ENCODE data around the gene NPB.
A peak's percentile ranks its signal among the peaks of the same experiment; 100 is the strongest.

NPB gene

DNA sequence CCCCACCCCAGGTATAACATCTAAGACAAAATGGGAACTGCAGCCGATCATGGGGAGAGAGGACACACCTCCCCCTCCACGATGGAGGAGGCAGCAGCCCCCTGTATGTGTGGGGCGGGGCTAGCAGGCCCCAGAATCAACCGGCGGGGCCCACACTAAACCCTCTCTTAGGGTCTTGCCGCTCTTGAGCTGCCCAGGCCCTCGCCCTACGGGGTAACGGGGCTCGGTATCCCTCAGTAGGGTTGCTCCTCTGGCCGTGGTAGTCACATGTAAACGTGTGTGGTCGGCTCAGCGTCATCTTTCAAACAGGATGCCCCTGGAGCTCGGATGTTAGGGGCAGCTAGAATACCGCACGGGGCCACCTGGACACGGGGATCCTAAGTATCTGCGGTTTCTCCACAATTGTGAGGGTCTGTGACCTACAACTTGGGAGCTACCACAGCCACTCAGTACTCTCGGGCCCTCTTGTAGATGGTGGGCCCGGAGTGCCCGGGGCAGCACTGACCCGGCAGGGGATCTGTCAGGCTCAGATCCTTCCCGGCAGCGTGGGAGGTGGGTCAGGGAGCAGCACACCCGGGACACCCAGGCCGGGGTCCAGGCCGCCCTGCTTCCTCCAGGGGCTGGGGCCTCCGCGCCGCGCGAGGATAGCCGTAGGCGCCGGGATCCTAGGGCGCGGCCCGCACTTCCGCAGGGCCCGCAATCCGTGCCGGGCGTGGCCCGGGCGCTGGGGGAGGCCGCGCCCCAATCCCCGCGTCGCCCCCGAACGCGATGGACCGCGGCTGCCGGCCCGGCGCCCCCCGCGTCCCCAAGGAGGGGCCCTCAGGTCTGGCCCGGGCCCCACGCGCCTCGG, 31.7 kb upstream of the NPB start:
- peak; percentile 69 for DNase-seq (ENCODE audit: low read depth)
- TF ChIP-seq, protein P1, sequence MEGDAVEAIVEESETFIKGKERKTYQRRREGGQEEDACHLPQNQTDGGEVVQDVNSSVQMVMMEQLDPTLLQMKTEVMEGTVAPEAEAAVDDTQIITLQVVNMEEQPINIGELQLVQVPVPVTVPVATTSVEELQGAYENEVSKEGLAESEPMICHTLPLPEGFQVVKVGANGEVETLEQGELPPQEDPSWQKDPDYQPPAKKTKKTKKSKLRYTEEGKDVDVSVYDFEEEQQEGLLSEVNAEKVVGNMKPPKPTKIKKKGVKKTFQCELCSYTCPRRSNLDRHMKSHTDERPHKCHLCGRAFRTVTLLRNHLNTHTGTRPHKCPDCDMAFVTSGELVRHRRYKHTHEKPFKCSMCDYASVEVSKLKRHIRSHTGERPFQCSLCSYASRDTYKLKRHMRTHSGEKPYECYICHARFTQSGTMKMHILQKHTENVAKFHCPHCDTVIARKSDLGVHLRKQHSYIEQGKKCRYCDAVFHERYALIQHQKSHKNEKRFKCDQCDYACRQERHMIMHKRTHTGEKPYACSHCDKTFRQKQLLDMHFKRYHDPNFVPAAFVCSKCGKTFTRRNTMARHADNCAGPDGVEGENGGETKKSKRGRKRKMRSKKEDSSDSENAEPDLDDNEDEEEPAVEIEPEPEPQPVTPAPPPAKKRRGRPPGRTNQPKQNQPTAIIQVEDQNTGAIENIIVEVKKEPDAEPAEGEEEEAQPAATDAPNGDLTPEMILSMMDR (conservative IDR thresholded peaks at IDR 0.05; ENCODE audit: control insufficient read depth, insufficient read depth, low read depth, low read length), result no peak
- peak overlapping the region; percentile 76 for H3K4me3 ChIP-seq (ENCODE audit: control insufficient read depth, low read depth, low read length)

DNA sequence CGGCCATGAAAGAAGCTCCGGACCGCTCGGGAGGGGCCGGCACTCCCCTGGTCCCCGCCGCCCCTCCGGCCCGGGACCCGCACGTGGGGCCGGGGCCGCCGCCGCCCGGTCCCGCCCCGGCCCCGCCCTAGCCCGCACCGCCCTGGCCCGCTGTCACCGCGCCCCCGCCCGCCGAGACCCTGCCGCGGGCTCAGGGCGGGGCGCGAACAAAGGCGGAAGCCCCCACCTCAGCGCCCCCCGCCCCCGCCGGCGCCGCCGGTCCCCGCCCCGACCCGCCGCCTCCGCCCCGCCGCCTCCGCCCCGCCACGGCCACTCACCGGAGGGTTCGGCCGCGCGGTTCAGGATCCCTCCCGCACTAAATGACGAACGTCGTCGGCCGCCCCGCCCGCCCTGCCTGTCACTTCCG, 31.1 kb upstream of the NPB start, which contains the start of gene ARHGDIA:
TSS of gene ARHGDIA (minus strand) at position 357 of the 406 bp plus-strand sequence. CDS start 1,407 bp downstream, outside the sequence.
- peak; percentile 4 for DNase-seq (ENCODE audit: low read depth)
- peak within 1 kb of the TSS; percentile 76 for H3K4me3 ChIP-seq (ENCODE audit: control insufficient read depth, low read depth, low read length)
- TF ChIP-seq, protein P1 (conservative IDR thresholded peaks at IDR 0.05; ENCODE audit: control insufficient read depth, insufficient read depth, low read depth, low read length), result no peak

DNA sequence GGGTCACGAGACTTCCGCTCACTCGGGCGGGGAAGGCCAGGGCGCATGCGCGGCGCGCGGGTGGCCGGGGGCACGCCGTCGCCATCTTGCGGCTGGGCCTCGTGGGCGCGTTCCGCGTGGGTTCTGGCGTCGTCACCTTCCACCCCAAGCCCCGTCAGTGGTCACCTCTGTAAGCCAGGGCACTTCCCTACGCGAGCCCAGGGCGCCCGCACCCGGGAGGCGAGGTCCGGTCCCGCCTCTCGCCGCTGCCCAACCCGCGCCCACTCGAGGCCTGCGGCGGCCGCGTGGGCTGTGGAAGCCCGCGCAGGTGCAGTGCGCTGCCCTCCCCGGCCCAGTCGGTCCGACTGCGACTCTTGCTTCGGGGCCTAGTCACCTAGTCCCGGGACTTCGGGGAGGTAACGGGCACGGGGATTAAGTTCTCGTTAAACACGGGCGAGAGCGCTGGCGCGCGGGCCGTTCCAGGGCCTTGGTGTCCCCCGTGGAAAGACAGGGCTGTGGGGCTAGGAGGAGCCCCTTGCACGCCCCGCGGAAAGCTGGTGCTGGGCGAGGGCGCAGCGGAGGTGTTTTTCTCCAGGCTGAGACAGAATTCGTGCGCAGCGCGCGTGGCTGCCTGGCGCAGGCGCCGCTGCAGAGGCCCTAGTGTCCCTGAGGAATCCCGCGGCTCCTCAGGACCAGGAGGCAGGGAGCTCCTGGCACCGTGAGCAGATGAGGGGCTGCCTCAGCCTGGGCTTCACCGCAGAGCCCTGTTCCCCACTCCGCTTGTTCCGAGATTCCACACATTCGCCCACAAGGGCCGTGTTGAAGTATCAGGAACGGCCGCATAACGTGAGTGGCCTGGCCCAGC, 30.4 kb upstream of the NPB start:
- TF ChIP-seq, protein P1 (conservative IDR thresholded peaks at IDR 0.05; ENCODE audit: control insufficient read depth, insufficient read depth, low read depth, low read length), result no peak
- H3K4me3 ChIP-seq (ENCODE audit: control insufficient read depth, low read depth, low read length), result peak overlapping the region; percentile 64
- DNase-seq (ENCODE audit: low read depth), result peak; percentile 83

DNA sequence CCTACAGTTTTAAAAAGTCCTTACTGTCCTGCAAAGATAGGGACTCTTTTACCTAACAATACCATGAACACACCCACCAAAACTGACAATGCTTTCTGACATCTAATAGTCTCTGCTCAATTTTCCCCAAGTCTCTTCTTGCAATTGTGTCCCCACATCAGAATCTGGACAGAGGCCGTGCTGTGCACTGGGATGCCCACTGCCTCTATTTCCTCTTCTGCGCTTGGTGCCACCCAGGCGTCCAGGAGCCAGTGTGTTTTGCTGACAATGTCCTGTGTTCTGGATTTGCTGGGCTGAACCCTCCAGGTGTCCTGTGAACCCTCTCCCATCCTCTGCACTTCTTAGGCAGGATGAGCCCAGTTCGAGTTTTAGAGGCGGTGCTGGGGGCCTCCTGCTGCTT, 24.5 kb upstream of the NPB start:
- TF ChIP-seq, protein P1 (conservative IDR thresholded peaks at IDR 0.05; ENCODE audit: control insufficient read depth, insufficient read depth, low read depth, low read length), result no peak
- no peak for DNase-seq (ENCODE audit: low read depth)
- no peak overlapping the region for H3K4me3 ChIP-seq (ENCODE audit: control insufficient read depth, low read depth, low read length)

DNA sequence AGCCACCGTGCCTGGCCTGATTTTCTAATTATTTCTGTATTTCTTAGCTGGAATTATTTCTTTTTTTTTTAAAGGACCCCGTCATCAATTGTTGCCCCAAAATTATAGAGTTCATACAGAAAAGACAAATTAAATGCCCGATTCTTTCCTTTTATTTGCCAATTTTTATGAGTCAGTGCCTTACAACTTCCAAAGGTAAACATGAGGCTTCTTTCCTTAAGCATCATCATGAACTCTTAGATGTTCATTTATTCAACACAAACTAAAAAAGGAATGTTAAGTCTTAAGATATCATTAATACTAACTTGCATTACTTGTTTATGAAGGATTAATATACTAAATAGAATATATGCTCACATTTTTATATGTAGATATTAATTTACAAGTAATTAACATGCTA, 23.7 kb upstream of the NPB start:
- TF ChIP-seq, protein P1 (conservative IDR thresholded peaks at IDR 0.05; ENCODE audit: control insufficient read depth, insufficient read depth, low read depth, low read length), result no peak
- H3K4me3 ChIP-seq (ENCODE audit: control insufficient read depth, low read depth, low read length), result no peak overlapping the region
- DNase-seq (ENCODE audit: low read depth), result no peak

DNA sequence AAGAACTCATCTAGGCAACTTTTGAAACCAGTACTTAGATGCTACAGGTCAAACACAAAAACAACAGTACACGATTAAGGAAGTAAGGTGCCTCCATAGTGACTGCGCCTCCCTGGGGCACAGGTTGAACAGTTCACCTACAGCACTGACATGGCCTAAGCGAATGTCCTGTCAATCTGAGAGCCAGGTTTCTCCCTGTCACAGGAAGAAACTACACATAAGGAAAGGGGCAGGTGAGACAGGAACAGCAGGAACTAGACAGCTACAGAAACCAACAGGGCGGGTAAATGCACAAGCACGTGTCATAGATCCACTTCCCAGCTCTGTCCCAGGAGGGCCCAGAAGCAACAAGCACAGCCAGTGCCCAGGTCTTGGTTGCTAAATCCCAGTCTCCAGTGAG, 22.9 kb upstream of the NPB start:
- no peak for DNase-seq (ENCODE audit: low read depth)
- TF ChIP-seq, protein P1 (conservative IDR thresholded peaks at IDR 0.05; ENCODE audit: control insufficient read depth, insufficient read depth, low read depth, low read length), result no peak
- H3K4me3 ChIP-seq (ENCODE audit: control insufficient read depth, low read depth, low read length), result no peak overlapping the region
